HG03575 (cell line): Measurements from ENCODE around the gene KDM4B.

Source experiments
- ATAC-seq: cut with Tn5 transposase; IDR thresholded peaks from one replicate; pipeline ENCODE4 v1.9.1; 2021; ENCODE audit not compliant: unreplicated experiment, insufficient number of reproducible peaks, low FRiP score; ENCODE audit errors: extremely low read depth

The KDM4B gene

GRCh38 chr19:5057860-5058259, 88.9 kb downstream of the KDM4B start:
- no peak for ATAC-seq

GRCh38 chr19:5058521-5059212, 89.8 kb downstream of the KDM4B start:
- no peak for ATAC-seq

- no peak for ATAC-seq
Observed at GRCh38 chr19:5059213-5059574, 90.3 kb downstream of the KDM4B start.

GRCh38 chr19:5059793-5060192, 90.9 kb downstream of the KDM4B start:
- no peak for ATAC-seq

- no peak for ATAC-seq
Observed at GRCh38 chr19:5062195-5062594, 93.3 kb downstream of the KDM4B start.

GRCh38 chr19:5062799-5063198, 93.9 kb downstream of the KDM4B start:
- ATAC-seq = no peak

- ATAC-seq = no peak
Observed at GRCh38 chr19:5063873-5064645, 95.1 kb downstream of the KDM4B start.

- no peak for ATAC-seq
Observed at GRCh38 chr19:5064896-5065295, 96.0 kb downstream of the KDM4B start.

- no peak for ATAC-seq
Observed at GRCh38 chr19:5065663-5066093, 96.8 kb downstream of the KDM4B start.

- ATAC-seq = no peak
Observed at GRCh38 chr19:5066768-5067167, 97.9 kb downstream of the KDM4B start.

- no peak for ATAC-seq
Observed at GRCh38 chr19:5067678-5068077, 98.8 kb downstream of the KDM4B start.

GRCh38 chr19:5068233-5069072, 99.5 kb downstream of the KDM4B start:
- no peak for ATAC-seq

- no peak for ATAC-seq
Observed at GRCh38 chr19:5070331-5070730, 101.4 kb downstream of the KDM4B start.

- no peak for ATAC-seq
Observed at GRCh38 chr19:5070930-5071329, 102.0 kb downstream of the KDM4B start.

GRCh38 chr19:5071579-5071978, 102.7 kb downstream of the KDM4B start:
- ATAC-seq = no peak

GRCh38 chr19:5072115-5072514, 103.2 kb downstream of the KDM4B start:
- no peak for ATAC-seq

GRCh38 chr19:5073153-5073844, 104.4 kb downstream of the KDM4B start:
- ATAC-seq = no peak

- ATAC-seq = no peak
Observed at GRCh38 chr19:5074407-5074806, 105.5 kb downstream of the KDM4B start.

GRCh38 chr19:5074830-5075394, 106.0 kb downstream of the KDM4B start:
- no peak for ATAC-seq
